Left hindlimb (tissue), 1 donor: Measurements from ENCODE around the gene ANP32E.
"Not testable (repeated sequence)": the region's sequence is repeated elsewhere in the genome, so short reads cannot be mapped to it uniquely, and the experiment has no call there.

Source experiments
- DNase-seq: peaks from one replicate; pipeline ENCODE4 v3.0.0-alpha.2; 2018

Gene ANP32E

GRCh38 chr1:150212070-150212469 lies 23.8 kb downstream of the ANP32E start:
- DNase-seq: no peak

- no peak for DNase-seq
Observed at GRCh38 chr1:150210706-150211105, 25.2 kb downstream of the ANP32E start.

- no peak for DNase-seq
Observed at GRCh38 chr1:150210091-150210490, 25.8 kb downstream of the ANP32E start.

- DNase-seq: not testable (repeated sequence)
Observed at GRCh38 chr1:150208460-150208859, 27.5 kb downstream of the ANP32E start.

- DNase-seq: no peak
Observed at GRCh38 chr1:150207281-150207971, 28.5 kb downstream of the ANP32E start.

- DNase-seq: no peak
Observed at GRCh38 chr1:150196417-150196816, 39.5 kb downstream of the ANP32E start.

GRCh38 chr1:150194381-150195031 lies 41.4 kb downstream of the ANP32E start:
- DNase-seq: no peak

GRCh38 chr1:150192012-150192411 lies 43.9 kb downstream of the ANP32E start:
- DNase-seq: no peak

GRCh38 chr1:150187560-150187931 lies 48.4 kb downstream of the ANP32E start:
- DNase-seq: no peak

GRCh38 chr1:150186789-150187559 lies 48.9 kb downstream of the ANP32E start:
- no peak for DNase-seq

GRCh38 chr1:150186438-150186788 lies 49.5 kb downstream of the ANP32E start:
- DNase-seq: not testable (repeated sequence)

GRCh38 chr1:150185481-150185880 lies 50.4 kb downstream of the ANP32E start:
- no peak for DNase-seq

- no peak for DNase-seq
Observed at GRCh38 chr1:150183061-150183460, 52.9 kb downstream of the ANP32E start.

GRCh38 chr1:150182247-150182646 lies 53.7 kb downstream of the ANP32E start:
- DNase-seq: no peak

- DNase-seq: no peak
Observed at GRCh38 chr1:150180474-150180873, 55.4 kb downstream of the ANP32E start.

GRCh38 chr1:150179867-150180266 lies 56.0 kb downstream of the ANP32E start:
- no peak for DNase-seq

- DNase-seq: no peak
Observed at GRCh38 chr1:150178548-150178947, 57.4 kb downstream of the ANP32E start.

GRCh38 chr1:150176593-150176992 lies 59.3 kb downstream of the ANP32E start:
- DNase-seq: no peak

- DNase-seq: no peak
Observed at GRCh38 chr1:150173141-150173585, 62.7 kb downstream of the ANP32E start.

- DNase-seq: no peak
Observed at GRCh38 chr1:150171801-150172200, 64.1 kb downstream of the ANP32E start.

GRCh38 chr1:150168960-150169601 lies 66.8 kb downstream of the ANP32E start:
- DNase-seq: peak; percentile 56
